Measurements from ENCODE around the gene PPP1R3C. TPM values are rescaled to one million over a fixed set of nuclear protein-coding genes. Genes with fewer than 3 reads are reported as not detected.

PPP1R3C gene
- total and polyA plus RNA-seq, 4 donors, result 25.5 to 76.1 (median 31.0) TPM

DNA sequence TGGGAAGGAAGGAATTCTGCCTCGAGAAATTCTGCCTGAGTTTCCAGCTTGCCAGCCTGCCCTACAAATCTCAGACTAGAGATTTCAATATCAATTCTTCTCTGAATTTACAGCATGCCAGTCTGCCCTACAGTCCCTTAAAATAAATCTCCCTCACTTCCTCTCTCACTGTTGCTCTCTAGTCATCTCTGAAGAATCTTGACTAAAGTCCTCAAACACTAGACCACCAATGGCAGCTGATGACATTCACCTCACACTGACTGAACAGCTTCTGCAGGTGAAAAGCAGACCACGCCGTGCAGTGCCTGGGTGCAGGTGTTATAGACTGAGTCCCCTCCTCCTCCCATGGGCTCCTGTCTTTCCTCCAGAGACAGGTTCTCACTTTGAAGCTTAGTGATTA is 30.4 kb downstream of the PPP1R3C start:
- peaks cover 0 to 10% (median 0%) of the 10 kb centered on the region in 4 donors for H3K4me1 ChIP-seq (ENCODE audit: control insufficient read depth in 4 of 4, insufficient read depth in 4 of 4, low read length in 3 of 4)
- no peaks in the 10 kb centered on the region for H3K9me3 ChIP-seq (ENCODE audit: control insufficient read depth in 4 of 4, low read length in 3 of 4)
- H3K27me3 ChIP-seq (ENCODE audit: control insufficient read depth in 4 of 4, insufficient read depth in 4 of 4, low read length in 3 of 4), result no peaks in the 10 kb centered on the region
- no peaks in the 10 kb centered on the region for H3K36me3 ChIP-seq (ENCODE audit: control insufficient read depth in 4 of 4, insufficient read depth in 3 of 4, low read depth in 1 of 4, low read length in 3 of 4)
- H3K4me3 ChIP-seq (ENCODE audit: low read depth in 1 of 3, low read length in 3 of 3), result no peak overlapping the region
- no peak for DNase-seq (ENCODE audit: low spot score)
- H3K9ac ChIP-seq (ENCODE audit: low read depth in 1 of 2, low read length in 2 of 2), result no peak overlapping the region
- no peak overlapping the region for H3K27ac ChIP-seq (ENCODE audit: low read depth in 1 of 2, low read length in 2 of 2)
- TF ChIP-seq REST (IDR thresholded peaks at IDR 0.05) (no peak), GABPA (IDR thresholded peaks at IDR 0.05 in 1 of 2, conservative IDR thresholded peaks at IDR 0.05 in 1 of 2) (no peak), HNF4G (IDR thresholded peaks at IDR 0.05) (no peak), ZBTB33 (IDR thresholded peaks at IDR 0.05) (no peak), RXRA (IDR thresholded peaks at IDR 0.05) (no peak), FOXA1 (IDR thresholded peaks at IDR 0.05) (no peak), CTCF (IDR thresholded peaks at IDR 0.05; ENCODE audit: low read depth, low read length, missing input control) (no peak), SP1 (IDR thresholded peaks at IDR 0.05) (no peak), HNF4A (conservative IDR thresholded peaks at IDR 0.05) (no peak), RAD21 (IDR thresholded peaks at IDR 0.05) (no peak), TAF1 (conservative IDR thresholded peaks at IDR 0.05) (no peak)
- TF ChIP-seq, protein P1, sequence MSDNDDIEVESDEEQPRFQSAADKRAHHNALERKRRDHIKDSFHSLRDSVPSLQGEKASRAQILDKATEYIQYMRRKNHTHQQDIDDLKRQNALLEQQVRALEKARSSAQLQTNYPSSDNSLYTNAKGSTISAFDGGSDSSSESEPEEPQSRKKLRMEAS (IDR thresholded peaks at IDR 0.05), result no peak
- 94% methylated on average over 3 of the region's 3 CpGs for WGBS

GRCh38 chr10:91601212-91601611 is 31.7 kb downstream of the PPP1R3C start:
- WGBS, result 88% methylated on average over 4 of the region's 4 CpGs
- H3K9me3 ChIP-seq (ENCODE audit: control insufficient read depth in 4 of 4, low read length in 3 of 4), result no peaks in the 10 kb centered on the region
- no peak overlapping the region for H3K4me3 ChIP-seq (ENCODE audit: low read depth in 1 of 3, low read length in 3 of 3)
- no peaks in the 10 kb centered on the region for H3K27me3 ChIP-seq (ENCODE audit: control insufficient read depth in 4 of 4, insufficient read depth in 4 of 4, low read length in 3 of 4)
- H3K4me1 ChIP-seq (ENCODE audit: control insufficient read depth in 4 of 4, insufficient read depth in 4 of 4, low read length in 3 of 4), result peaks cover 0 to 9% (median 0%) of the 10 kb centered on the region in 4 donors
- no peak overlapping the region for H3K27ac ChIP-seq (ENCODE audit: low read depth in 1 of 2, low read length in 2 of 2)
- TF ChIP-seq ATF3 (IDR thresholded peaks at IDR 0.05) (no peak), REST (IDR thresholded peaks at IDR 0.05) (no peak), CTCF (IDR thresholded peaks at IDR 0.05; ENCODE audit: low read depth, low read length, missing input control) (no peak), RAD21 (IDR thresholded peaks at IDR 0.05) (no peak), FOXA1 (IDR thresholded peaks at IDR 0.05) (no peak), ZBTB33 (IDR thresholded peaks at IDR 0.05) (no peak)
- H3K9ac ChIP-seq (ENCODE audit: low read depth in 1 of 2, low read length in 2 of 2), result no peak overlapping the region
- no peaks in the 10 kb centered on the region for H3K36me3 ChIP-seq (ENCODE audit: control insufficient read depth in 4 of 4, insufficient read depth in 3 of 4, low read depth in 1 of 4, low read length in 3 of 4)
- DNase-seq (ENCODE audit: low spot score), result no peak
